Activated CD8-positive, alpha-beta memory T cell treated with anti-CD3 and anti-CD28 coated beads, Interleukin-2, amount 50 U/mL, for 1 hour (primary cell): ENCODE measurements around the gene NAALADL2.

Source experiments
- DNase-seq: peaks from one replicate; pipeline ENCODE4 v3.0.0-alpha.2; 2020; ENCODE audit errors: extremely low read depth

NAALADL2 gene

GRCh38 chr3:174973465-174973864 is 114.3 kb downstream of the NAALADL2 start:
- DNase-seq = no peak

- no peak for DNase-seq
These were observed 127.6 kb downstream of the NAALADL2 start for GRCh38 chr3:174986685-174987084.

GRCh38 chr3:175001091-175001490 is 142.0 kb downstream of the NAALADL2 start:
- DNase-seq = no peak

- DNase-seq = no peak
These were observed 143.6 kb downstream of the NAALADL2 start for GRCh38 chr3:175002732-175003143.

- DNase-seq = no peak
These were observed 144.5 kb downstream of the NAALADL2 start for GRCh38 chr3:175003590-175003989.

- no peak for DNase-seq
These were observed 146.1 kb downstream of the NAALADL2 start for GRCh38 chr3:175005193-175005592.

GRCh38 chr3:175005881-175006280 is 146.7 kb downstream of the NAALADL2 start:
- no peak for DNase-seq

- no peak for DNase-seq
These were observed 148.2 kb downstream of the NAALADL2 start for GRCh38 chr3:175007306-175007705.

- no peak for DNase-seq
These were observed 150.2 kb downstream of the NAALADL2 start for GRCh38 chr3:175009295-175009694.

- no peak for DNase-seq
These were observed 156.0 kb downstream of the NAALADL2 start for GRCh38 chr3:175015056-175015635.

GRCh38 chr3:175018946-175019727 is 160.0 kb downstream of the NAALADL2 start:
- no peak for DNase-seq

- DNase-seq = no peak
These were observed 161.0 kb downstream of the NAALADL2 start for GRCh38 chr3:175020101-175020500.

GRCh38 chr3:175029828-175030227 is 170.7 kb downstream of the NAALADL2 start:
- DNase-seq = no peak

GRCh38 chr3:175039875-175040274 is 180.7 kb downstream of the NAALADL2 start:
- no peak for DNase-seq

- no peak for DNase-seq
These were observed 182.2 kb downstream of the NAALADL2 start for GRCh38 chr3:175041369-175041768.

- DNase-seq = no peak
These were observed 187.5 kb downstream of the NAALADL2 start for GRCh38 chr3:175046601-175047000.

- DNase-seq = no peak
These were observed 188.7 kb downstream of the NAALADL2 start for GRCh38 chr3:175047786-175048185.

GRCh38 chr3:175057401-175057800 is 198.3 kb downstream of the NAALADL2 start:
- DNase-seq = no peak

- no peak for DNase-seq
These were observed 200.7 kb downstream of the NAALADL2 start for GRCh38 chr3:175059788-175060187.

GRCh38 chr3:175065497-175065896 is 206.4 kb downstream of the NAALADL2 start:
- DNase-seq = no peak

- no peak for DNase-seq
These were observed 207.7 kb downstream of the NAALADL2 start for GRCh38 chr3:175066617-175067415.

GRCh38 chr3:175068587-175068986 is 209.5 kb downstream of the NAALADL2 start:
- DNase-seq = no peak

GRCh38 chr3:175070946-175071345 is 211.8 kb downstream of the NAALADL2 start:
- DNase-seq = no peak
